NCI-H526 treated with DMSO at 0.1 percent for 48 hours (cell line): ENCODE data around the gene LPCAT3.

Experiments
- DNase-seq: peaks from one replicate; lab custom pipeline; 2025; lab: John Stamatoyannopoulos, UW

The LPCAT3 gene

GRCh38 chr12:6998715-6999451 lies 19.4 kb downstream of the LPCAT3 start:
- no peak for DNase-seq

GRCh38 chr12:6996040-6996441 lies 22.2 kb downstream of the LPCAT3 start:
- DNase-seq: no peak

DNA sequence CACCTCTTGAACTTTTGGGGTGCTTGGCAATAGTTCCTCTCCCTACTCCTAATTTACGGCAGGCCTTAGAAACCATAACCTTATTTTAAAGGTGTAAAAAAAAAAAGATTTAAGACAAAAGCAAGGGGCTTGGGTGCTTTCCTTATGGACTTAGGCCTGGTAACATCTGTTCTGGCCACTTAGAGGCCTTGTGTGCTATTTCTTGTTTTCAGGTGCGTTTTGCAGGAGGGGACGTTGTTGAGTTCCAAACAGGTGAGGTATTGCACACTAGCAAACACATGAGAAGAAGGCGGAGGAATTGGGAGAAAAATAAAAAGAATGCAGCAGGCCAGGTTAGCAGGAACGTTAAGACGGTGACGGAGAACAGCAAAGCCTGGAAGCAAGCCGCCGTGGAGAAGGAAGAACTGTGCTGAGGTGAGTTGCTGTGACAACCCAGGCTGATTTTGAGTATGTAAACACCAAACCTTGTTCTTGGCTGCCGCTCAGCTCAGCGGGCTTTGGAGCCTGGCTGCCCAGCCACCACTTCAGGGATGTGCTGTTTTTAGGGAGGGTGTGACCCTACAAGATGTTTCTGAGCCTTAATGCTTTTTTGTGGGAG lies 30.2 kb downstream of the LPCAT3 start:
- peak; percentile 57 for DNase-seq

- no peak for DNase-seq
Measured at GRCh38 chr12:6982532-6982931, 35.7 kb downstream of the LPCAT3 start.

DNA sequence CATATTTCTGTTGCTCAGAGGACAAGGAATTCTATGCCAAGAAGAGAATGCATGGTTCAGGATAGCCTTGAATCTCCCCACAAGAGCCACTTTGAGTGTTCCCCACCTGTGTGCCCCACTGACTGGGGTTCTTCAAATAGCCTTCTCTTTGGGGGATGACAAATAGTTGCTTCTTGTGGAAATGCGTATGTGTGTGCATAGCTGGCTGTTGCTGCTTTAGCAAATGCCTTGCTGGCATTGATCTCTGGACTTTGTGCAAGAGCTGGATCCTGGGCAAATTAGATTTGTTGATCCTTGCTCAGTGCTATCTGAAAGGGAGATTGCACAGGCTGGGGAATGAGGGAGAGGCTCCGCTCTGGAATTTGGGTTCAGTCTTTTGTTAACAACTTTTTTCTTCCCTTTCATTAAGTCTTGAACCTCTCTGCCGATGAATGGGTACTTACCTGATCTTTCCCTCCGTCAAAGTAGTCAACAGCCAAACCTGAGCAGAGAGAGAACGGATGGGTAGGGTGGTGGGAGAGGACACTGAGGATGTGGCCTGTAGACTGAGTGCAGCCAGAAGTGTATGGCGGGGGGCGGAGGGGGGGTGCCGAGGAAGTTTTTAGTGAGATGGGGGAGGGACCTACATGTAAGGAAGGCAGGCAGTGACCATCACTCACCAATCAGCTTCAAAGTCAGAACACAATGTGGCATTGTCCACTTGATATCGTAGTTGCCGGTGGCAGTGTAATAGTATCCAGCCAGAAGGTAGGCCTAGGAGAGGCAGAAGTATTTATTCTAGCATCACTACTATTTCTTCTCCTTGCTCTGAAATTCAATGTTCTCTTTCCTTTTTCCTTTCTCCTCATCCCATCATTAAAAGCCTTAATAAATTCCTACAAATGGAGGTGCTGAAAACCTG lies 36.9 kb downstream of the LPCAT3 start:
- no peak for DNase-seq

- no peak for DNase-seq
Measured at GRCh38 chr12:6980740-6981139, 37.5 kb downstream of the LPCAT3 start.

DNA sequence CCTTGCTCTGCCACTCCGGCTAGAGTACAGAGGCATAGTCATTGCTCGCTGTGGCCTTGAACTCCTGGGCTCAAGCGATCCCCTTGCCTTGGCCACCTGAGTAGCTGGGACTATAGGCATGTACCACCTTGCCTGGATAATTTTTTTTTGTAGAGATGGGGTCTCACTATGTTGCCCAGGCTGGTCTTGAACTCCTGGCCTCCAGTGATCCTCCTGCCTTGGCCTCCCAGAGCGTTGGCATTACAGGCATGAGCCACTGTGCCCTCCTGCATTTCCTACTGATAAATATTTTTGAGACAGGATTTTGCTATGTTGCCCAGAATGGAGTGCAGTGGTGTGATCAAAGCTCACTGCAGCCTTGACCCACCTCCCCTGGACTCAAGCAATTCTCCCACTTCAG lies 38.2 kb downstream of the LPCAT3 start:
- no peak for DNase-seq

DNA sequence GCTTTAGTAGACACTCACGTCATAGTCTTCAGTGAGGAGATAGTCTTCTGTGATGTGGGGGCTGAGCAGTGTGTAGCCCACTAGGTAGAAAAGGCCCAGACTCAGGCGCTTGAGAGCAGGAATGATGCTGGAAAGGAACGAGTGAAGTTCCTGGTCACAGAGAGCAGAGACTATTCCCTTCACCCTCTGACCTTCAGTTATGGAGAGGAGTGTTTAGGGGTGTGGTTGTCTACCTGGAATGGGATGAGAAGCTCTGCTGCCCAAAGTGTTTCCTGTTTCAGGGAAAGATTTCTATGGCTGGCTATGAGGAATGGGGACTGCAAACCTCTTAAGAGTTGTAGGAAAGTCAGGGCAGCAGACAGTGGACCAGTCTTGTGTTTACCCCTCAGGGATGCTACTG lies 38.8 kb downstream of the LPCAT3 start:
- DNase-seq: no peak

DNA sequence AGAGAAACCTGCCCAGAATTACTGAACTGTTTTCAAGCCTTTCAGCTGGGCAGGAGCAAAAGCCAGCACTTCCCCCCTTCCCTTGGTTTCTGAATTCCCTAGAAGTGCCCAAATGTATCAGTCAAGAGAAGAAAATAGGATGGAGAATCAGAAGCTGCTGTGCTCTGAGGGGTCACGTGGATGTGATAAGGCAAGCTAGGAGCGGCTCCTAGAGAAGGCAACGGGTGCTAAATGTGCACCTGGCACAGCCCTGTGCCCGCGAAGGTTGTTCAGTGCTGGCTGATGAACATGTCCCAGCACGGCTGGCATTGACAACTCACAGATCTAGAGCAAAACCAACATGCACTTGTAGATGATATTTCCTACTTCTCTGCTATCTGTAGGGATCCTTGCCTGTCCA lies 39.3 kb downstream of the LPCAT3 start:
- DNase-seq: no peak

GRCh38 chr12:6978611-6979011 lies 39.7 kb downstream of the LPCAT3 start:
- DNase-seq: no peak

DNA sequence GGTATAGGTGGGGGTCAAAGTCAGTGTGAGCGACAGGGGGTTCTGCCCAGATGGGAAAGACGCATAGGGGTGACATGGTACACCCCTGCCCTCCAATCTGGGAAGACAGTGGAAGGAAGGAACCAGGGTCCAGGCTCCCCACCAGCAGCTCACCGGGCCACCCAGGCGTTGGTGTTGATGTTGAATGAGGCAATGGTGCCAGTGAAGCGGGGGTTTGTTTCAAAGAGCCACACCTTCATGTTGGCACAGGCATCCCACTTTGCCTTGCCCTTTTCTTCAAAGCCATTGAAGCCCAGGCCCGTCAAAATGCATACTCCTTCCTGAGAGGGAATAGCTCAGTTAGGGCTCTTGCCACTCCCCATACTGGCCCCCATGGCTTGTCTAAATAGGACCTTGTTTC lies 40.1 kb downstream of the LPCAT3 start:
- DNase-seq: no peak

GRCh38 chr12:6977653-6978052 lies 40.6 kb downstream of the LPCAT3 start:
- DNase-seq: no peak

DNA sequence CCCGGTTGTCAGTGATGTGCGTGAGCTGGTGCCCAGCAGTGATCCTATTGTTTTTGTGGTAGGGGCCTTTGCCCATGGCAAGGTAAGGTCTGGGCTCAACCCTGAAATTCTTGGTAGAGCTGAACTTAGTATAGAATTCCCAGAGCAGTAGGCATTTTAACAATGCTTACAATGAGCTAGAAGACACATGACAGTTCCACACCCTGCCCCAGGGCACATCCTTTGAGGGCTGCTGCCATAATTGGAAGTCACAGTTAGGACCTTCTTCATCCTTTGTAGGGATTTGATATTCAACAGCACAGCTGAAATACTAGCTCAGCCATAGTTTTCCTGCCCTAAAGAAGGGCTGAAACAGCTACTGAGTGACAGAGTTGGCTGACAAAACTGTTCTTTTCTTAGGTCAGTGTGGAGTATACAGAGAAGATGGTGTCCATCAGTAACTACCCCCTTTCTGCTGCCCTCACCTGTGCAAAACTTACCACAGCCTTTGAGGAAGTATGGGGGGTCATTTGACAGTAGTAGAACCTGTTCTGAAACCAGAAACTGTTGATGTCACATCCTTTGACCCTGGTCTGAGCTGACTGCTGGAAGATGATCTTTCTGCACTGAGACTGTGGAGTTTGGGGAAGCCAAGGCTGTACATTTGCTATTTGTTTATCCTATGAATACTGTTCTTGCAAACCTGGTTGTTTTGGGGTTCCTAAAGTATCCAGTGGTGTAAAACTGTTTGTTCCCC lies 42.8 kb downstream of the LPCAT3 start:
- no peak for DNase-seq

DNA sequence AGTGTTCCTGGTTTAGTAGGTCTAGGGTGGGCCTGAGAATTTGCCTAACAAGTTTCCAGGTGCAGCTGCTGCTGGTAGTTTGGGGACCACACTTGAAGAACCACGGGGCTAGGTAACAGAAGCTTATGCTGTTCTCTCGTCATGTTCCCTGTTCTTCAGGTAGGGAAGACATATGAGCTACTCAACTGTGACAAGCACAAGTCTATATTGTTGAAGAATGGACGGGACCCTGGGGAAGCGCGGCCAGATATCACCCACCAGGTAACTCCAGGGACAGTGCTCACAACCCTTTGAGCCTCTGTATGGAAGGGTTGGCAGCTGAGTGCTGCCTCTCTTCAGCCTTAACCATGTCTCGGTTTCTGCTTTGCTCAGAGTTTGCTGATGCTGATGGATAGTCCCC lies 44.1 kb downstream of the LPCAT3 start:
- no peak for DNase-seq

GRCh38 chr12:6970096-6970527 lies 48.2 kb downstream of the LPCAT3 start:
- DNase-seq: peak; percentile 1

DNA sequence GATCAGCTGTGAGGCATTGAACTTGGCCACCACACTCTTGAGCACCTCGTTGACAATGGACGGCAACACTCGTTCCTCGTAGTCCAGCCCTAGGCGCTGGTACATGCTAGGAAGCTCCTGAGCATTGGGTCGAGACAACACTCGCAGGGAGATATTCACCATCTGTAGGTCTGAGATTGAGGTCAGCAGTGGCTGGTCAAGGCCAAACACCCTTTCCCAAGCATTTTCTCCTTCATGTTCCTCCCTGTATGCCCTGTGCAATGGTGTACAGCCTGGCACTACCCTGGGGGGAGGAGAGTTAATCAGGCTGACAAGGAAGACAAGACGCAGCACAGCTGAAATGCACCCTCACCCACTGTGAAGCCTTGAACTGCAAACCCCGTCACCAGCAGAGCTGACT lies 49.9 kb downstream of the LPCAT3 start:
- no peak for DNase-seq

- no peak for DNase-seq
Measured at GRCh38 chr12:6967651-6968100, 50.6 kb downstream of the LPCAT3 start.

- DNase-seq: no peak
Measured at GRCh38 chr12:6966351-6966750, 51.9 kb downstream of the LPCAT3 start.

DNA sequence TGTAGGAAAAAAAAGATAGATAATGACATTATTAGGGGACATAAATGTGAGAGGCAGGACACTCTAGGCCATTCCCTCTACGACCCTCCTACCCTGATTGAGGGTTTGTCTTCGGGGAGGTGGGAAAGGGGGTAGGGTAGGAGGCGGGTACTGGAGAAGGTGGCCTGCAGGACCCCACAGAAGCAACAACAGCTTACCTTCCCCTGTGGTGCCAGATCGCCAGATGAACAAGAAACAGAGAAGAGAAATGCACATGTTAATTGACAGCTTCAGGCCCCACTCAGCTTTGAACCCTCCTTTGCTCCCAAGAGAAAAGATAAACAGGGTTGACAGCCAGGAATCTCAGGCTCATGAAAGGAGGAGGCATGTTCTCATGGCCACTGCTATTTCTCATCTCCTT lies 52.6 kb downstream of the LPCAT3 start:
- DNase-seq: no peak

DNA sequence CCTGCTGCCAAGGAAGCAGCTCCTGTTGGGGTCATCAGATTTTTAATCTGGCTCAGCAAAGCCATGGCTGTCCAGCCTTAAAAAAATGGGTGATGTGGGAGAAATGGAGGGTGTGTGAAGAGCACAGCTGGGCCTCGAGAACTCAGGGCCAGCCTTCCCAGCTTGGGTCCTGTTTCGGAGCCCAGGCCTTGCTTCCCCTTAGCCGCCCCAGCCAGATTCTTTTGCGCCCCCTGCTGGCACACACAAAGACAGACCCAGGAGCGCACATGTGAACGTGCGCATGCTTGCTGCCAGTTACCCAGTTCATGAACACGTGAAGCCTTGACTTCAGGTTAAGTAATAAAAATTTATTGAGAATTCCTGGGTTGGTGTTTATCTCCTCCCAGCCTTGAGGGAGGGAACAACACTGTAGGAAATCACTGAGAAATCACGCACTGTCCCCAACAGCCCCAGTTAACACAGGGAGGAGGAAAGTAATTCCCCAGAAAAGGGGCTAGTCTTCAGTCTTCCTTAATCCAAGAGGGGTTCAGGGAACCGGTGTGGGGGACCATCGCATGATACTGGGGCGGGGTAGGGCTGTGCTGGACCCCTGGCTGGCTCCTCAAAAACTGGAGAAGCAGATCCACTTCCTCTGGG lies 53.1 kb downstream of the LPCAT3 start:
- peak; percentile 65 for DNase-seq

GRCh38 chr12:6964605-6965025 lies 53.7 kb downstream of the LPCAT3 start:
- DNase-seq: peak; percentile 29
